Measurements from ENCODE around the gene CARD16.
"Not testable (repeated sequence)": the region's sequence is repeated elsewhere in the genome, so short reads cannot be mapped to it uniquely, and the experiment has no call there.

Gene CARD16

GRCh38 chr11:105073456-105074165, 28.5 kb upstream of the CARD16 start:
- POLR2A ChIA-PET, result no interaction called here
- DNase-seq (ENCODE audit: low read depth, low spot score), result no peak
- CTCF ChIA-PET, result no interaction called here
- no peak for TF ChIP-seq CTCF (IDR thresholded peaks at IDR 0.05; ENCODE audit: insufficient read depth, low read length, missing control alignments)
- no peak overlapping the region for H3K4me3 ChIP-seq (ENCODE audit: low read depth, low read length)

- POLR2A ChIA-PET; H3K4me3 ChIP-seq (ENCODE audit: low read depth, low read length); CTCF ChIA-PET; DNase-seq (ENCODE audit: low read depth, low spot score): not testable (repeated sequence)
These were observed 26.9 kb upstream of the CARD16 start for GRCh38 chr11:105072080-105072479.

GRCh38 chr11:105071089-105071732, 26.1 kb upstream of the CARD16 start:
- ChIA-PET POLR2A (no interaction called here), CTCF (no interaction called here)
- DNase-seq (ENCODE audit: low read depth, low spot score), result no peak
- TF ChIP-seq CTCF (IDR thresholded peaks at IDR 0.05; ENCODE audit: insufficient read depth, low read length, missing control alignments), result no peak
- H3K4me3 ChIP-seq (ENCODE audit: low read depth, low read length), result no peak overlapping the region

- ChIA-PET CTCF (no interaction called here), POLR2A (no interaction called here)
- DNase-seq (ENCODE audit: low read depth, low spot score), result no peak
- H3K4me3 ChIP-seq (ENCODE audit: low read depth, low read length), result no peak overlapping the region
- no peak for TF ChIP-seq CTCF (IDR thresholded peaks at IDR 0.05; ENCODE audit: insufficient read depth, low read length, missing control alignments)
These were observed 25.2 kb upstream of the CARD16 start for GRCh38 chr11:105070306-105070705.

GRCh38 chr11:105069749-105070148, 24.6 kb upstream of the CARD16 start:
- H3K4me3 ChIP-seq (ENCODE audit: low read depth, low read length); POLR2A ChIA-PET; DNase-seq (ENCODE audit: low read depth, low spot score); CTCF ChIA-PET: not testable (repeated sequence)

- CTCF ChIA-PET; DNase-seq (ENCODE audit: low read depth, low spot score); POLR2A ChIA-PET; H3K4me3 ChIP-seq (ENCODE audit: low read depth, low read length): not testable (repeated sequence)
These were observed 18.3 kb upstream of the CARD16 start for GRCh38 chr11:105063245-105063941.

GRCh38 chr11:105057432-105057831, 12.3 kb upstream of the CARD16 start:
- ChIA-PET CTCF (no interaction called here), POLR2A (no interaction called here)
- no peak for TF ChIP-seq CTCF (IDR thresholded peaks at IDR 0.05; ENCODE audit: insufficient read depth, low read length, missing control alignments)
- no peak for DNase-seq (ENCODE audit: low read depth, low spot score)
- no peak overlapping the region for H3K4me3 ChIP-seq (ENCODE audit: low read depth, low read length)

- H3K4me3 ChIP-seq (ENCODE audit: low read depth, low read length), result no peak overlapping the region
- DNase-seq (ENCODE audit: low read depth, low spot score), result no peak
- CTCF ChIA-PET, result no interaction called here
- POLR2A ChIA-PET, result no interaction called here
- TF ChIP-seq CTCF (IDR thresholded peaks at IDR 0.05; ENCODE audit: insufficient read depth, low read length, missing control alignments), result no peak
These were observed 11.3 kb upstream of the CARD16 start for GRCh38 chr11:105056446-105056845.
